Nucleus accumbens (tissue), 56 donors: Measurements from ENCODE around the gene CNIH1.
"Not testable (repeated sequence)": the region's sequence is repeated elsewhere in the genome, so short reads cannot be mapped to it uniquely, and the experiment has no call there.

Experiments used
- DNase-seq, 56 donors: peaks; one replicate each; lab custom pipeline; 2025; lab: John Stamatoyannopoulos, UW

CNIH1 gene

DNA sequence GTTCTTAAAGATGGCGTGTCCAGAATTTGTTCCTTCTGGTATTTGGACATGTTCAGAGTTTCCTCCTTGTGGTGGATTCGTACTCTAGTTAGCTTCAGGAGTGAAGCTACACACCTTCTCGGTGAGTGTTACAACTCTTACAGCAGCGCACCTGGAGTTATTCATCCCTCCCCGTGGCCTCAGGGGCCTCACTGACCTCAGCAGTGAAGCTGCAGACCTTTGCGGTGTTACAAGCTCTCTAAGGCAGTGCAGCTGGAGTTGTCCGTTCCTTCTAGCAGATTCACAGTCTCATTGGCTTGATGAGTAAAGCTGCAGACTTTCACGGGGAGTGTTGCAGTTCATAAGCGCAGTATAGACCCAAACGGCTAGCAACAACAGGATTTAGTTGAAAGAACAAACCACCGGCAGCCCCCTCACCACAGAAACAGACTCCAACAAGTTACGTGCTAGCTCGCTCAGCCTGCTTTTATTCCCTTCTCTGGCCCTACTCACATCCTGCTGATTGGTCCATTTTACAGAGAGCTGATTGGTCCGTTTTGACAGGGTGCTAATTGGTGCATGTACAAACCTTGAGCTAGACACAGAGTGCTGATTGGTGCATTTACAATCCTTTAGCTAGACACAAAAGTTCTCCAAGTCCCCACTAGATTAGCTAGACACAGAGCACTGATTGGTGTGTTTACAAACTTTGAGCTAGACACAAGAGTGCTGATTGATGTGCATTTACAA is 48.9 kb downstream of the CNIH1 start:
- no peak for DNase-seq

DNA sequence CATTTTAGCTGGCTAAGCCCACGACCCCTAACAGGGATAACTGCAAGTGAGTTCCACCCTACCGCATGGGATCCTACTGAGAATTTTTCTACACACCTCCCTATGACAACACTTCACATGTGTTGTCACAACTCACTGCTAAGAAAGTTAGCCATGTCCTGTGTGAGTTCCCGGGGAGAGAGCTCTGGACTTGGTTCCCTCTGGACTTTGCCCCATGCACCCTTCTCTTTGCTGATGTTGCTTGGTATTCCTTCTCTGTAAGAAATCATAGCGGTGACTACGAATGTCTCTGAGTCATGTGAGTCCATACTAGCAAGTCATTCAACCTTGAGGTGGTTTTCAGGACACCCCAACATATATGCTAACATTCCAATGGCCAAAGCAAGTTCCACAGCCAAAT is 53.8 kb downstream of the CNIH1 start:
- DNase-seq, result no peak

DNA sequence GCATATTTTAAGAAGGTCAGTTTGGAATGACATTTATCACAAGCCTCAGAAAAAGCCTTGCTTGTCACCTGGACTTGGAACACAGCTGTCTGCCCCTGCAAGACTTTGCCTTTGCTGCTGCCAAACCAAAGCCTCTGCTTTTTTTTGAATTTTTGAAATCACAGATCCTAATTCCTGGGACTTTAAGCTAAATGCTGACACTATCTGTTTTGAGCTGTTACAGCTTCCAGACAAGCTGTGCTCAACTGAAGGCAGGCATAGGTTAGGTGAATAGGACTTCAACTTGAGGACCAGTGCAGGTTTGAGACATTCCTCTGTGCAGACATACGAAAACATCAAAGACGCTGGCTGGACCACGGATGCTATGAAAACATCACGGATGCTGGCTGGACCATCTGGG is 55.6 kb downstream of the CNIH1 start:
- DNase-seq, result no peak

DNA sequence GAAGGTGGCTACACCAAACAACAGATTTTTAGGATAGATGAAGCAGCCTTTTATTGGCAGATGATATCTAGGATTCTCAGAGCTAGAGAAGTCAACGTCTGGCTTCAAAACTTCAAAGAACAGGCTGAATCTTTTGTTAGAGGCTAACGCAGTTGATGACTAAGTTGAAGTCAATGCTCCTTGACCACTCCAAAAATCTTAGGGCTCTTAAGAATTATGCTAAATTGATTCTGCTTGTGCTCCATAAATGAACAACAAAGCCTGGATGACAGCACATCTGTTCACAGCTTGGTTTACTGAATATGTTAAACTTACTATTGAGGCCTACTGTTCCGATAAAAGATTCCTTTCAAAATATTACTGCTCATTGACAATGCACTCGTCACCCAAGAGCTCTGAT is 57.3 kb downstream of the CNIH1 start:
- DNase-seq, result no peak

DNA sequence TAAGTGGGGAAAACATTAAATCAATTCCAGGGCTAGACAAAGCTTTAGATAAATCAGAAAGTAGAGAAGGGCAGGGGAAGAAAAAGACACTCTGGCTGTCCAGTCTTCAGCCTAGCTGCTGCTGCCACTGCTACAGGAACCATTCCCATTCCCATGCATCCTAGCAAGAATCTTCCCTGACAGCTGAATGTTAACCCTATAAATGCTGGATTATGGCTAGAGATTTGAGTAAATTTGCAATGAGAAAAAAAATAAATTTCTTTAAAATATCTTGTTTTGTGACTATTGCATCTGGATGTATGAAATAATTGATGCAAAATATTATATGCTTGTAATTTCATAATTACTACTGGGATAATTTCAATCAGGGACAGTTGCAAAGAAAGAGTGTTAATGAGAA is 59.4 kb downstream of the CNIH1 start:
- DNase-seq, result no peak

DNA sequence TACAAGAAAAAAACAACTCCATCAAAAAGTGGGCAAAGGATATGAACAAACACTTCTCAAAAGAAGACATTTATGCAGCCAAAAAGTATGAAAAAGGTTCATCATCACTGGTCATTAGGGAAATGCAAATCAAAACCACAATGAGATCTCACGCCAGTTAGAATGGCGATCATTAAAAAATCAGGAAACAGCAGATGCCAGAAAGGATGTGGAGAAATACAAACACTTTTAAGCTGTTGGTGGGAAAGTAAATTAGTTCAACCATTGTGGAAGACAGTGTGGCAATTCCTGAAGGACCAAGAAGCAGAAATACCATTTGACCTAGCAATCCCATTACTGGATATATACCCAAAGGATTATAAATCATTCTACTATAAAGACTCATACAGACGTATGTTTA is 60.6 kb downstream of the CNIH1 start:
- DNase-seq, result not testable (repeated sequence)

DNA sequence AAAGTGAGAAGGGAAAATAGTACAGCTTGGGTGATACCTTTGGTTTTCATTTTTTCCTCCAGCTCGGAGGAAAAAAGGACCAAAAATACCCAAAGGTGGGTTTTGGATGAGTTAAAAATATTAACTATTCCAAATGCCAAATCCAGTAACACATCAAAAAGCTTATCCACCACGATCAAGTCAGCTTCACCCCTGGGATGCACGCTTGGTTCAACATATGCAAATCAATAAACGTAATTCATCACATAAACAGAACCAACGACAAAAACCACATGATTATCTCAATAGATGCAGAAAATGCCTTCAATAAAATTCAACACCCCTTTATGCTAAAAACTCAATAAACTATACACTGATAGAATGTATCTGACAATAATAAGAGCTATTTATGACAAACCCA is 62.3 kb downstream of the CNIH1 start:
- DNase-seq, result not testable (repeated sequence)

DNA sequence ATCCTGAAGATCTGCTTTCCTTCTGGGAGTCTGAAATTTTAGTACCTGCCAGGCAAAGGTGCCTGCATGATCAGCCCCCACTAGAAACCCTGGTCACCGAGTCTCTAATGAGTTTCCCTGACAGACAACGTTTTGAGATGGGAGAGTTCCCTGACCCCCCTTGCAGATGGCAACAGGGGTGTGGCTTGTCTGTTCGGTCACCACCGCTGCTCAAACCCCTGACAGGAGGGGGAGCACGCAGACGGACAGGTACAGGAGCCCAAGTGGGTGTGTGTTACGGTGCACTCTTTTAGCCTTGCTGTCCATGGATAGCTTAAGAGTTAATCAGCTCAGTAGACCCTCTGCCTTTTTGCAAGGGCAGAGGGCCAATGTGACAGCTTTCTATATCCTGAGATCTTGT is 63.7 kb downstream of the CNIH1 start:
- DNase-seq, result no peak

DNA sequence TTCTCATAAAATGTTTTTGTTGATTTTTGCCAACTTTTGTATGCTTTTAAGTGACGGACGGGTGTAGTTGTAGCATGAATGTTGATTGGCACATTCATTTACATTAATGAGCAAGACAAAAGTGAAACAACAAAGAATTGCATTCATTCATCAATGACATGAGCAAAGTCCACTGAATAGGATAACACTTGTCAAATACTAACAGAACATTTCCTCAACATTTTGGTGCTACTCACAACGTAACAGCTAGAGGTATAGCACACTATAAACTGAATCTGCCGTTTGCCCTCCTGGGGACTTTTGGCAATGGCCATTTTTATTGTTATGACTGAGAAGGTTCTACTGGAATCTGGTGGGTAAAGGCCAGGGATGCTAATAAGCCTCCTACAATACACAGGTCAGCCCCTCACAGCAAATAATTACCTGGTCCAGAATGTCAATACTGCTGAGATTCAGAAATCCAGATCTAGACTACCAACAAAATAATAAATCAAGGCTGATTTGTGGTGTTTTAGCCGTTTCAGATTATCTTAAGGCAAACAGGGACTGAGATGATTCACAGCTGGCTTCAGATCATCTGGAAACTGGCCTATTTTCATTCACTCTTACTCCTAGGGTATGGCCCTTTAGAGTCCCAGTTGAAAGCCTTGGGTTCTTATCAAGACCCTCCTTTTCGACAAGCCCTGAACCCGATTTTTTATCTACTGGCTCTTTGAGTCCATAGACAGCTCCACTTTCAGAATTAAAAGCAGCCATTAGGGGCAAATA is 66.9 kb downstream of the CNIH1 start:
- no peak for DNase-seq
